Effector memory CD8-positive, alpha-beta T cell (primary cell): ENCODE measurements around the gene ADD2.
A peak's percentile ranks its signal among the peaks of the same experiment; 100 is the strongest.

ENCODE experiments used
- ATAC-seq: fragments of 150-1000 bp; cut with Tn5 transposase; replicated peaks from 2 replicates; pipeline ENCODE4 v1.10.0; 2021; ENCODE audit warnings: mild to moderate bottlenecking, moderate library complexity
- DNase-seq, 3 experiments: peaks; one replicate each; pipeline ENCODE4 v3.0.0; 2021
- H3K27ac Mint-ChIP-seq, 2 donors: one replicate each; pipeline ENCODE4 v1.8.0; 2022; ENCODE audit warnings: mild to moderate bottlenecking in 2 of 2, mixed read lengths in 2 of 2, moderate library complexity in 2 of 2
- H3K27me3 Mint-ChIP-seq, 2 donors: one replicate each; pipeline ENCODE4 v1.8.0; 2022; ENCODE audit warnings: mixed read lengths in 2 of 2
- H3K36me3 Mint-ChIP-seq: one replicate; pipeline ENCODE4 v1.8.0; 2022; ENCODE audit warnings: mild to moderate bottlenecking, moderate library complexity, mixed read lengths; ENCODE audit not compliant: insufficient read depth
- H3K4me1 Mint-ChIP-seq, 2 donors: one replicate each; pipeline ENCODE4 v1.8.0; 2022; ENCODE audit warnings: low read depth in 2 of 2, mixed read lengths in 2 of 2
- H3K4me3 Mint-ChIP-seq, 2 donors: one replicate each; pipeline ENCODE4 v1.8.0; 2022; ENCODE audit warnings: mild to moderate bottlenecking in 2 of 2, mixed read lengths in 2 of 2, moderate library complexity in 2 of 2
- H3K9me3 Mint-ChIP-seq, 2 donors: one replicate each; pipeline ENCODE4 v1.8.0; 2022; ENCODE audit warnings: mixed read lengths in 2 of 2

ADD2 gene

GRCh38 chr2:70776266-70776665, 8.3 kb upstream of the ADD2 start:
- ATAC-seq = no peak
- Mint-ChIP-seq H3K9me3 (no peaks in the 10 kb centered on the region), H3K4me3 (no peak overlapping the region), H3K27me3 (peaks cover 62 to 87% of the 10 kb centered on the region in 2 donors), H3K27ac (no peak overlapping the region), H3K4me1 (no peaks in the 10 kb centered on the region), H3K36me3 (peaks cover 3% of the 10 kb centered on the region)
- DNase-seq = no peak

- Mint-ChIP-seq H3K27me3 (peaks cover 63 to 87% of the 10 kb centered on the region in 2 donors), H3K4me3 (no peak overlapping the region), H3K27ac (no peak overlapping the region), H3K9me3 (no peaks in the 10 kb centered on the region), H3K36me3 (peaks cover 2% of the 10 kb centered on the region), H3K4me1 (no peaks in the 10 kb centered on the region)
- DNase-seq = no peak
- ATAC-seq = no peak
Observed at GRCh38 chr2:70775141-70775540, 7.1 kb upstream of the ADD2 start.

GRCh38 chr2:70772486-70773155, 4.6 kb upstream of the ADD2 start:
- Mint-ChIP-seq H3K9me3 (no peaks in the 10 kb centered on the region), H3K36me3 (no peaks in the 10 kb centered on the region), H3K4me3 (no peak overlapping the region), H3K4me1 (peaks cover 5 to 7% of the 10 kb centered on the region in 2 donors), H3K27ac (no peak overlapping the region), H3K27me3 (peaks cover 73 to 89% of the 10 kb centered on the region in 2 donors)
- no peak for ATAC-seq
- DNase-seq = no peak

GRCh38 chr2:70771446-70771845, 3.4 kb upstream of the ADD2 start:
- ATAC-seq (no peak), DNase-seq (no peak)
- peaks cover 12 to 13% of the 10 kb centered on the region in 2 donors for H3K4me1 Mint-ChIP-seq
- peaks cover 75 to 92% of the 10 kb centered on the region in 2 donors for H3K27me3 Mint-ChIP-seq
- no peaks in the 10 kb centered on the region for H3K9me3 Mint-ChIP-seq
- no peak overlapping the region for H3K4me3 Mint-ChIP-seq
- no peak overlapping the region for H3K27ac Mint-ChIP-seq
- no peaks in the 10 kb centered on the region for H3K36me3 Mint-ChIP-seq

- DNase-seq (no peak), ATAC-seq (no peak)
- Mint-ChIP-seq H3K4me3 (peak overlapping the region in 1 of 2 donors; percentile 71), H3K9me3 (no peaks in the 10 kb centered on the region), H3K4me1 (peaks cover 12 to 14% of the 10 kb centered on the region in 2 donors), H3K27ac (no peak overlapping the region), H3K36me3 (no peaks in the 10 kb centered on the region), H3K27me3 (peaks cover 84 to 92% of the 10 kb centered on the region in 2 donors)
Observed at GRCh38 chr2:70769450-70769849, 1.4 kb upstream of the ADD2 start.

- peaks cover 82 to 90% of the 10 kb centered on the region in 2 donors for H3K27me3 Mint-ChIP-seq
- peaks cover 12 to 14% of the 10 kb centered on the region in 2 donors for H3K4me1 Mint-ChIP-seq
- no peak for ATAC-seq
- H3K4me3 Mint-ChIP-seq = peak overlapping the region; percentile 71 to 76
- peak overlapping the region in 1 of 2 donors; percentile 81 for H3K27ac Mint-ChIP-seq
- no peaks in the 10 kb centered on the region for H3K36me3 Mint-ChIP-seq
- no peaks in the 10 kb centered on the region for H3K9me3 Mint-ChIP-seq
- no peak for DNase-seq
Observed at GRCh38 chr2:70768590-70769085, 638 bp upstream of the ADD2 start.

- Mint-ChIP-seq H3K4me3 (peak overlapping the region; percentile 70 to 86), H3K4me1 (peaks cover 12 to 14% of the 10 kb centered on the region in 2 donors), H3K36me3 (no peaks in the 10 kb centered on the region), H3K27ac (peak overlapping the region in 1 of 2 donors; percentile 83), H3K9me3 (no peaks in the 10 kb centered on the region), H3K27me3 (peaks cover 69 to 84% of the 10 kb centered on the region in 2 donors)
- peak; percentile 39 for ATAC-seq
- no peak for DNase-seq
Observed at GRCh38 chr2:70767079-70767698, 811 bp downstream of the ADD2 start.

- no peaks in the 10 kb centered on the region for H3K9me3 Mint-ChIP-seq
- peaks cover 70 to 81% of the 10 kb centered on the region in 2 donors for H3K27me3 Mint-ChIP-seq
- H3K4me3 Mint-ChIP-seq = peak overlapping the region; percentile 70 to 78
- no peak for DNase-seq
- no peaks in the 10 kb centered on the region for H3K36me3 Mint-ChIP-seq
- peak overlapping the region in 1 of 2 donors; percentile 0 for H3K27ac Mint-ChIP-seq
- peaks cover 12 to 14% of the 10 kb centered on the region in 2 donors for H3K4me1 Mint-ChIP-seq
- ATAC-seq = no peak
Observed at GRCh38 chr2:70766357-70767078, 1.5 kb downstream of the ADD2 start.

GRCh38 chr2:70765507-70765906, 2.5 kb downstream of the ADD2 start:
- Mint-ChIP-seq H3K4me3 (no peak overlapping the region), H3K4me1 (peaks cover 12 to 14% of the 10 kb centered on the region in 2 donors), H3K27ac (no peak overlapping the region), H3K9me3 (no peaks in the 10 kb centered on the region), H3K27me3 (peaks cover 67 to 80% of the 10 kb centered on the region in 2 donors), H3K36me3 (no peaks in the 10 kb centered on the region)
- DNase-seq (no peak), ATAC-seq (no peak)

- Mint-ChIP-seq H3K4me1 (no peaks in the 10 kb centered on the region), H3K27me3 (peaks cover 54 to 69% of the 10 kb centered on the region in 2 donors), H3K4me3 (no peak overlapping the region), H3K27ac (no peak overlapping the region), H3K9me3 (no peaks in the 10 kb centered on the region), H3K36me3 (no peaks in the 10 kb centered on the region)
- no peak for DNase-seq
- ATAC-seq = no peak
Observed at GRCh38 chr2:70759446-70759845, 8.6 kb downstream of the ADD2 start.

GRCh38 chr2:70757966-70758365, 10.0 kb downstream of the ADD2 start:
- Mint-ChIP-seq H3K4me3 (no peak overlapping the region), H3K27me3 (peaks cover 48 to 58% of the 10 kb centered on the region in 2 donors), H3K9me3 (no peaks in the 10 kb centered on the region), H3K36me3 (no peaks in the 10 kb centered on the region), H3K4me1 (no peaks in the 10 kb centered on the region), H3K27ac (no peak overlapping the region)
- DNase-seq = no peak
- ATAC-seq = no peak

GRCh38 chr2:70757360-70757759, 10.6 kb downstream of the ADD2 start:
- no peaks in the 10 kb centered on the region for H3K36me3 Mint-ChIP-seq
- H3K4me3 Mint-ChIP-seq = no peak overlapping the region
- H3K9me3 Mint-ChIP-seq = no peaks in the 10 kb centered on the region
- H3K27ac Mint-ChIP-seq = no peak overlapping the region
- peaks cover 47 to 55% of the 10 kb centered on the region in 2 donors for H3K27me3 Mint-ChIP-seq
- ATAC-seq (no peak), DNase-seq (no peak)
- no peaks in the 10 kb centered on the region for H3K4me1 Mint-ChIP-seq

- no peak overlapping the region for H3K27ac Mint-ChIP-seq
- no peaks in the 10 kb centered on the region for H3K36me3 Mint-ChIP-seq
- ATAC-seq (no peak), DNase-seq (no peak)
- H3K9me3 Mint-ChIP-seq = no peaks in the 10 kb centered on the region
- no peak overlapping the region for H3K4me3 Mint-ChIP-seq
- H3K4me1 Mint-ChIP-seq = no peaks in the 10 kb centered on the region
- H3K27me3 Mint-ChIP-seq = peaks cover 40 to 47% of the 10 kb centered on the region in 2 donors
Observed at GRCh38 chr2:70756128-70756527, 11.9 kb downstream of the ADD2 start.
